ENCODE measurements around the gene TBC1D22A. TPM values are rescaled to one million over a fixed set of nuclear protein-coding genes. Genes with fewer than 3 reads are reported as not detected.

TBC1D22A gene
- total and polyA plus RNA-seq, 2 donors (not counting 3 experiments of a cell fraction or from before 2014, with no cell fraction given), result 26.1 to 32.4 TPM

- H3K79me2 ChIP-seq (ENCODE audit: control insufficient read depth, insufficient read depth, low read length), result peaks cover 4% of the 10 kb centered on the region
- ChIA-PET POLR2A (no interaction called here), CTCF (interaction anchor here (0.7 to 4.4 kb wide), 32 partner anchors 8 to 1646 kb away, joined by 3 to 82 read pairs (median 5); no protein-coding TSS in a partner anchor)
- H3K4me3 ChIP-seq (replicated peaks in 1 of 3; ENCODE audit: insufficient read depth in 1 of 3, low read depth in 1 of 3, low read length in 3 of 3), result no peak overlapping the region
- no TSS peak for BruUV-seq (replicated peaks)
- intact Hi-C loops (cut with micrococcal nuclease), result loop anchor here (5.0 kb wide), 2 partner anchors 96 to 151 kb away; no protein-coding TSS in a partner anchor
- FAIRE-seq (peak; percentile 80), DNase-seq (ENCODE audit: low read depth, low spot score) (peak; percentile 20)
- peaks cover 16% of the 10 kb centered on the region for H3K4me1 ChIP-seq (ENCODE audit: control insufficient read depth, extremely low read depth, insufficient read depth, low read length)
- no peak overlapping the region for H2AFZ ChIP-seq (ENCODE audit: low read depth, low read length)
- no peaks in the 10 kb centered on the region for H4K20me1 ChIP-seq (replicated peaks; ENCODE audit: control insufficient read depth, extremely low read depth, insufficient read depth, low read length)
- peaks cover 0 to 3% of the 10 kb centered on the region in 2 experiments for H3K36me3 ChIP-seq (ENCODE audit: control insufficient read depth in 2 of 2, extremely low read depth in 1 of 2, insufficient read depth in 2 of 2, low read length in 2 of 2)
- no peaks in the 10 kb centered on the region for H3K27me3 ChIP-seq (ENCODE audit: control insufficient read depth in 2 of 2, insufficient read depth in 2 of 2, low read length in 2 of 2)
- no peaks in the 10 kb centered on the region for H3K9me3 ChIP-seq (replicated peaks; ENCODE audit: control insufficient read depth, insufficient read depth, low read length)
- H3K4me2 ChIP-seq (ENCODE audit: insufficient read depth, low read length), result no peak overlapping the region
- no peaks in the 10 kb centered on the region for H3K9me1 ChIP-seq (replicated peaks; ENCODE audit: control insufficient read depth, extremely low read depth, insufficient read depth, low read length)
- no peak for TF ChIP-seq MYC (IDR thresholded peaks at IDR 0.05; ENCODE audit: low read depth, low read length)
- no peak for TF ChIP-seq MAX (IDR thresholded peaks at IDR 0.05; ENCODE audit: insufficient read depth, insufficient read length)
- TF ChIP-seq CTCF (IDR thresholded peaks at IDR 0.05; ENCODE audit: extremely low read depth in 1 of 2, insufficient read depth in 1 of 2, low read depth in 1 of 2, low read length in 2 of 2), result no peak
- TF ChIP-seq EZH2 (IDR thresholded peaks at IDR 0.05; ENCODE audit: borderline replicate concordance, low read depth, low read length, severe bottlenecking), result no peak
- TF ChIP-seq JUN (IDR thresholded peaks at IDR 0.05; ENCODE audit: borderline replicate concordance, insufficient read depth, insufficient read length, low read depth), result no peak
- TF ChIP-seq POLR2A (IDR thresholded peaks at IDR 0.05; ENCODE audit: low read depth, low read length), result no peak
- no peak for TF ChIP-seq GATA2 (IDR thresholded peaks at IDR 0.05; ENCODE audit: insufficient read depth, insufficient read length, low read depth, low read length)
- no peak for TF ChIP-seq FOS (IDR thresholded peaks at IDR 0.05; ENCODE audit: borderline replicate concordance, insufficient read depth, low read length)
- no peak for TF ChIP-seq POLR2AphosphoS5 (IDR thresholded peaks at IDR 0.05; ENCODE audit: insufficient read depth, low read depth, low read length)
- no peak overlapping the region for H3K9ac ChIP-seq (replicated peaks; ENCODE audit: extremely low read depth, insufficient read depth, low read length)
- H3K27ac ChIP-seq (ENCODE audit: insufficient read depth, low read depth, low read length), result no peak overlapping the region
- dilution Hi-C loops (cut with MboI; ENCODE audit: extremely low pct_ligation_motif_present, low sequenced_read_pairs), result no loop called here
Observed at GRCh38 chr22:46846150-46846831, 83.8 kb downstream of the TBC1D22A start.
